Nucleus accumbens (tissue), 56 donors: ENCODE data around the gene SPOCD1.

Experiments used
- DNase-seq, 56 donors: peaks; one replicate each; lab custom pipeline; 2025; lab: John Stamatoyannopoulos, UW

SPOCD1 gene

DNA sequence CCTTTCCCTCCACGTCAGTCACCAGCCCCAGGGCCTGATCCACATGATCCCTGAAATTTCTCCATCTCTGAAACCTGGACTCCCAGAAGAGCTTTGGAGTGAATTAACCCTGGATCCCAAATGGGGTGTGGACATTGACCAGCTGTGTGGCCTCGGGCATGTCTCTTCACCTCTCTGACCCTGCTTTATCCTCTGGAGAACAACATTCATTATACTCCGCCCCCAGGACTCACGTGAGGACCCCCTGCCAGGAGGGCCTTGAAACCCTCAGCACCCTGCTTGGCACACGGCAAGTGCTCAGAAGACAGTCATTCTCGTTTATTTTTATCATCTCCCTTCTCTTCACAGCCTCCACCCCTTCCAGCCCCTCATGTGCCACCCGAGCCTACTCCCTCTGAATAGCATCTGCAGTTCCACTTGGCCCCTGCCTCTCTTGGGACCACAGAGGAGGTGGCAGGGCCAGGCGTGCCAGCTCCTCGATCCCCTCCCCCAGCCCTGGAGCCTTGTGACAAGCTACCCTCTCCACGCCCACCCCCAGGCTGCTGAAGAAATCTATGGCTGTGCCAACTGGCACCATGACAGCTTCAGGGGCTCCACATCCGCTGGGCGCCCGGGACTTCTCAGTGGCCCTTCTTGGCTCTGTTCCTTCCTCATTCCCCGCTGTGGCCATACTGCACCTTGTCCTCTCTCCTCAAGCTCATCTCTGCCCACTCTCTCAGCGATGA is 69.7 kb downstream of the SPOCD1 start:
- DNase-seq, result peak in 13 of 56 donors; percentile 10 to 64 (median 32)

GRCh38 chr1:31745096-31745945 is 70.5 kb downstream of the SPOCD1 start:
- DNase-seq, result peak in 43 of 56 donors; percentile 17 to 78 (median 43)

DNA sequence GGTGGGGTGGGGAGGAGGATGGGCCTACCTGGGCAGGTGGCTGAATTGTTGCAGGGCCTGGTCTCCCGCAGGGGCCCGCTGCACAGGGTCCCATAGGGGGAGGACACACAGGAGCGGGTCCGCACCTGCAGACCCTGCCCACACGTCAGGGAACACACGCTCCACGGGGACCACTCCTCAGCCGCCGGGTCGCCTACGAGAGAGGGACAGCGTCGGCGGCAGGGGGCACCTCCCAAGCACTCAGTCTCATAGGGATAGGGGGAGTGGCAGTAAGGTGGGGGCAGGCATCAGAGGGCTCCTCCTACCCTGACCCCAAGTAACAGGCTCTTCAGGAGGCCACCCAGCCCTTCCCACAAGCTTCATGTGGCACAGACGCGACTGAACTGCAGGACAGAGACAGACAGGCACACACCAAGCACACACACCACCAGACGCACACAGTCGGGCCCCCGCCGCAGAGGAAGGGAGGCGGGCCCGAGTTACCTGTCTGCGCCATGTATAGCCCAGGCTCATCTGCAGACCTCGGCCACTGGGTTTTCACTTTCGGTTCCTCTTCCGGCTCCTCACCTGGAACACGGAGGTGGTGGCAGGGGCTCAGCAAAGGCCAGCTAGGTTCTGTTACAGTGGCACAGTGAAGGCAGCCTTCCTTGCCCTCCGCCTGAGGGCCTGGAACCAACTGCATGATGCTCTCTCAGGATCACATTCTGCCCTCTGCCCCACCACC is 71.5 kb downstream of the SPOCD1 start:
- no peak for DNase-seq

DNA sequence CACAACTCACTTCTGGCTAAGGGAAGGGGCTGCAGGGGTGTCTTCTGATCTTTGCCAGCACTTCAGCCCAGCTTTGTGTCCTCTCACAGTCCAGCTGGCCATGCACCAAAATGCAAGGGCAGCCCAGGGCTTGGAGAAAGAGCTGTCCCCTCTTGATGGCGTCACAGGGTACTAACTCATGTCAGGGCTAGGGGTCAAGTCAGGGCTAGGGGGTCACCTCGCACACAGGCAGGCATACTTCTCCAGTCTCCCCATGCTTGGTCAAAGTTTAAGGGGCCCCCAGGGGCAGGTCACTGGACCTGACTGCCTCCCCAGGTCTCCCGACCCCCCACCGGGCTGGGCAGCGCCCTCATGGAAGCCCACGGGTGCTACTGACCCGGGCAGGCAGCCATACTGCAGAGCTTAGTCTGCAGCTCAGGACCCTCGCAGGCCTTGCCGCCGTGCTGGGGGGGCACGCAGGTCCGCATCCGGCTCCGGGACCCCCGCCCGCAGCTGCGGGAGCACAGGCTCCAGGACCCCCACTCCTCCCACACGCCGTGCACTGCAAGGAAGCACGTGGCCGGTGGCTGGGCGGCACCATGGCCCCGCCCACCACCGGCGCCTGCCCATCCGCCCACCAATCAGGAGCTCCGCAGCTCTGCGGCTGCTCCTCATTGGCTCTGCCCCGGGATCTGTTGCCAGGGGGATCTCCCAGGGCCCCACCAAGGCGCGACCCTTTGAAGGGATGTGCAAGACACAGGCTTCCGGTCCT is 73.2 kb downstream of the SPOCD1 start:
- no peak for DNase-seq
